ENCODE data around the gene H2BK1.

GRCh38 chr7:151236406-151236805 is 26.1 kb upstream of the H2BK1 start:
- no peak for TF ChIP-seq CTCF (IDR thresholded peaks at IDR 0.05; ENCODE audit: low read depth, low read length, poor library complexity, severe bottlenecking)
- no peak for TF ChIP-seq EZH2phosphoT487 (IDR thresholded peaks at IDR 0.05; ENCODE audit: borderline replicate concordance, low read length)

All from DOHH2 (cell line).